IMR-90 (cell line): Measurements from ENCODE around the gene GALNT9.

Source experiments
- CEBPB ChIP-seq: IDR thresholded peaks from 2 replicates; pipeline ENCODE4 v1.6.1; 2012; ENCODE audit warnings: low read depth, low read length, improper control_type of control experiment
- CTCF ChIP-seq: conservative IDR thresholded peaks from 2 replicates; pipeline ENCODE4 v1.5.1; 2012; ENCODE audit warnings: mild to moderate bottlenecking, low read depth, low read length, improper control_type of control experiment
- ELK1 ChIP-seq: fragments of 150-350 bp; IDR thresholded peaks from 2 replicates; pipeline ENCODE4 v1.6.1; 2016; ENCODE audit warnings: low read depth, mild to moderate bottlenecking, low read length, moderate library complexity, borderline replicate concordance
- MAZ ChIP-seq: IDR thresholded peaks from 2 replicates; pipeline ENCODE4 v1.6.1; 2012; ENCODE audit warnings: low read depth, mild to moderate bottlenecking, low read length, improper control_type of control experiment, moderate library complexity, borderline replicate concordance
- POLR2A ChIP-seq: IDR thresholded peaks from 2 replicates; pipeline ENCODE4 v1.6.1; 2012; ENCODE audit warnings: mild to moderate bottlenecking, low read depth, low read length
- RFX5 ChIP-seq: IDR thresholded peaks from 2 replicates; pipeline ENCODE4 v1.8.0; 2012; ENCODE audit warnings: low read depth, mild to moderate bottlenecking, low read length, moderate library complexity

GRCh38 chr12:132341318-132342050 lies 12.1 kb upstream of the GALNT9 start:
- TF ChIP-seq POLR2A (no peak), CTCF (no peak), MAZ (no peak), CEBPB (no peak), ELK1 (no peak), RFX5 (no peak)
